Suprapubic skin (tissue), 4 donors: Measurements from ENCODE around the gene CARD8.

ENCODE experiments used
- CTCF ChIP-seq, 2 donors: fragments of 200-600 bp in 1 of 2; fragments of 450-650 bp in 1 of 2; sonication (generic) in 1 of 2; IDR thresholded peaks; one replicate each; pipeline ENCODE4 v1.5.1; 2016 to 2019; ENCODE audit warnings: antibody characterized with exemption in 2 of 2, mild to moderate bottlenecking in 1 of 2, moderate library complexity in 1 of 2
- EP300 ChIP-seq: sonication (generic); formaldehyde crosslinking; IDR thresholded peaks from one replicate; pipeline ENCODE4 v1.6.1; 2017; ENCODE audit warnings: antibody characterized with exemption
- POLR2A ChIP-seq, 2 donors: fragments of 450-650 bp; IDR thresholded peaks; one replicate each; pipeline ENCODE4 v1.6.1; 2017; ENCODE audit warnings: antibody characterized with exemption in 2 of 2, mild to moderate bottlenecking in 2 of 2, moderate library complexity in 2 of 2
- POLR2AphosphoS5 ChIP-seq, 3 donors: sonication (generic); formaldehyde crosslinking; IDR thresholded peaks; one replicate each; pipeline ENCODE4 v1.6.1; 2017; ENCODE audit warnings: antibody characterized with exemption in 3 of 3

GRCh38 chr19:48210005-48210404 lies 45.7 kb downstream of the CARD8 start:
- TF ChIP-seq CTCF (IDR thresholded peaks at IDR 0.05) (no peak), EP300 (no peak), POLR2AphosphoS5 (IDR thresholded peaks at IDR 0.05) (no peak), POLR2A (IDR thresholded peaks at IDR 0.05) (no peak)
